AG04449 (cell line): Measurements from ENCODE around the gene CXCL8.
"Not testable (repeated sequence)": the region's sequence is repeated elsewhere in the genome, so short reads cannot be mapped to it uniquely, and the experiment has no call there.

Source experiments
- CTCF ChIA-PET: fragments of 350-600 bp; formaldehyde crosslinking; extraction: SDS; loops from one replicate; lab custom pipeline; 2021; ENCODE audit warnings: antibody characterized with exemption; lab: Yijun Ruan, JAX
- POLR2A ChIA-PET: fragments of 400-600, 350-600 bp; formaldehyde crosslinking; extraction: SDS; loops from one replicate; lab custom pipeline; 2020; ENCODE audit warnings: antibody characterized with exemption, inconsistent platforms; lab: Yijun Ruan, JAX
- DNase-seq: peaks from one replicate; pipeline ENCODE4 v3.0.0-alpha.2; 2010; ENCODE audit warnings: low read depth, low spot score
- H3K4me3 ChIP-seq: 2 replicates; pipeline ENCODE4 v1.5.1; 2011; ENCODE audit warnings: low read depth, mild to moderate bottlenecking, control low read depth, low read length
- TF ChIP-seq, protein P1 (sequence below): IDR thresholded peaks from one replicate; pipeline ENCODE4 v1.5.1; 2011; ENCODE audit warnings: mild to moderate bottlenecking, moderate library complexity, low read length, control low read depth, inconsistent platforms; ENCODE audit not compliant: insufficient read depth; ENCODE audit errors: missing control alignments

Gene CXCL8

DNA sequence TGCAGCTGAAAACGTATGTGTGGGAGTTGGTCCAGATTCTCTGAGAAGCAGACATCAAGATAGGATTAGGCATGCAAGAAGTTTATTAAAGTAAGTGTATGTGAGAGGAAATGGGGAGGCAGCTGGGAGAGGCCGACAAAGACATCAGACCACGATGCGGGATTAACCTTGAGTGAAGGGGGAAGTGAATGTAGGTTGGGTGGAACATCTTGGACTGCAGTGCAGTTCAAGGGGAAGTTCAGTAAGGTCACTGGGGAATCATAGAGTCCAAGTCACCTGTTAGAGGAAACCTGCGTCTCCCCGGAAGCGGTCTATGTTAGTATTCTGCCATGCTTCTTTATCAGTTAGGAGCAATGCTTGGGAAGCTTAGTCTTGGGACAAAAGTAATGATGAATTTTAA, 22.0 kb downstream of the CXCL8 start:
- POLR2A ChIA-PET: no interaction called here

DNA sequence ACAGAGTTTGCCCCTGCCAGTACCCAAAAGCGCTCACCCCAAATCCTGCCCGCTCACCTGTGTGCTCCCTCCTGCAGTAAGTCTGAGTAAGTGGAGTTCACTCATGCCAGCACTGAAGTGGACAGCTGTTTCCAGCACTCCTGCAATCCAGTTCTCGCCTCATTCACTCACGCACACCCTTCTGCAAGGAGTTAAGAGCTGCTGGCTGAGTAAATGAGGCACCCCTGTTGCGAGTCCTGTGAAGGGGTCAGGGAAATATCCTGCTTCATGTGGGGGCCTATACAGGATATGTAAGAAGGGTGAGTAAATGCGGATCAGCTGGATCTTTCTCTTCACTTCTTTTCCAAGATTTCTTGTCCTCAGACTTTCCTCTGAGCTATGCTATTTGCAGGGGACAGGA, 23.5 kb downstream of the CXCL8 start:
- ChIA-PET POLR2A (no interaction called here), CTCF (interaction anchor here (2.8 kb wide), 1 partner anchor 34 kb away, joined by 12 read pairs; no protein-coding TSS in a partner anchor)
- no peak for DNase-seq
- TF ChIP-seq, protein P1, sequence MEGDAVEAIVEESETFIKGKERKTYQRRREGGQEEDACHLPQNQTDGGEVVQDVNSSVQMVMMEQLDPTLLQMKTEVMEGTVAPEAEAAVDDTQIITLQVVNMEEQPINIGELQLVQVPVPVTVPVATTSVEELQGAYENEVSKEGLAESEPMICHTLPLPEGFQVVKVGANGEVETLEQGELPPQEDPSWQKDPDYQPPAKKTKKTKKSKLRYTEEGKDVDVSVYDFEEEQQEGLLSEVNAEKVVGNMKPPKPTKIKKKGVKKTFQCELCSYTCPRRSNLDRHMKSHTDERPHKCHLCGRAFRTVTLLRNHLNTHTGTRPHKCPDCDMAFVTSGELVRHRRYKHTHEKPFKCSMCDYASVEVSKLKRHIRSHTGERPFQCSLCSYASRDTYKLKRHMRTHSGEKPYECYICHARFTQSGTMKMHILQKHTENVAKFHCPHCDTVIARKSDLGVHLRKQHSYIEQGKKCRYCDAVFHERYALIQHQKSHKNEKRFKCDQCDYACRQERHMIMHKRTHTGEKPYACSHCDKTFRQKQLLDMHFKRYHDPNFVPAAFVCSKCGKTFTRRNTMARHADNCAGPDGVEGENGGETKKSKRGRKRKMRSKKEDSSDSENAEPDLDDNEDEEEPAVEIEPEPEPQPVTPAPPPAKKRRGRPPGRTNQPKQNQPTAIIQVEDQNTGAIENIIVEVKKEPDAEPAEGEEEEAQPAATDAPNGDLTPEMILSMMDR: no peak
- H3K4me3 ChIP-seq: no peak overlapping the region

More for the DNA sequence above, 22.0 kb downstream of the CXCL8 start:
- no peak overlapping the region for H3K4me3 ChIP-seq
- DNase-seq: no peak
- TF ChIP-seq, protein P1: no peak
- CTCF ChIA-PET: interaction anchor here (2.8 kb wide), 1 partner anchor 32 kb away, joined by 12 read pairs; no protein-coding TSS in a partner anchor

DNA sequence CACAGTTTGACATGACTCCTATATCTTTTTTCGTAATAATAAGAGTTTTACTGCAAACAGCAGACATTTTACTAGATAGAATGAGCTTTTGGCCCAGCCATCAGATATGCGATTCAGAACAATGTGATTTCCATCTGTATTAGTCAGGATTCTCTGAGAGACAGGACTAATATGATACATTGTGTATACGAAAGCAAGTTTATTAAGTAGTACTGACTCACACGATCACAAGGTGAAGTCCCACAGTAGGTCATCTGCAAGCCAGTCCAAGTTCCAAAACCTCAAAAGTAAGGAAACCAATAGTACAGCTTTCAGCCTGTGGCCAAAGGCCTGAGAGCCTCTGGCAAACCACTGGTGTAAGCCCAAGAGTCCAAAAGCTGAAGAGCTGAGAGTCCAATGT, 24.1 kb downstream of the CXCL8 start:
- CTCF ChIA-PET: interaction anchor here (0.9 to 2.8 kb wide), 2 partner anchors 35 to 38 kb away, joined by 3 to 12 read pairs; no protein-coding TSS in a partner anchor
- DNase-seq: no peak
- POLR2A ChIA-PET: no interaction called here

DNA sequence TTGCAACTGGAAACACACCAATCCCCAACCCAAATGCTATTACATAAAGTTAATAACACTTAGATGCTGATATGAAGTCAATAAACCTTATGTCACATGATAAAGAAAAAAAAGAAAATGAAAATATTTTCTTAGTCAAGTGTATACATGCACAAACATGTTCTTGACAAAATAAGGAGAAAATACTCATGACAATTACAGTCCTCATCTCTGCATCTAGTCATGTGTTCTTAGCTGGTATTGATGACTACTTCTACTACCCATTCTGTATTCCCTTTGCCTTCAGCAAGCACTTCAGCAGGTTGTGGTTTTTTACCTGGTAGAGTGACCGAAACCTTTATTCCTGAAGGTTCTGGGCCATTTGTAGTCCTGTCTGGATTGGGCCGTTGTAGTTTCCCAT, 24.9 kb downstream of the CXCL8 start:
- no peak overlapping the region for H3K4me3 ChIP-seq
- DNase-seq: no peak
- ChIA-PET CTCF (interaction anchor here (0.9 kb wide), 1 partner anchor 39 kb away, joined by 3 read pairs; no protein-coding TSS in a partner anchor), POLR2A (no interaction called here)
- TF ChIP-seq, protein P1: no peak

More for the DNA sequence above, 24.1 kb downstream of the CXCL8 start:
- TF ChIP-seq, protein P1: no peak
- H3K4me3 ChIP-seq: no peak overlapping the region

DNA sequence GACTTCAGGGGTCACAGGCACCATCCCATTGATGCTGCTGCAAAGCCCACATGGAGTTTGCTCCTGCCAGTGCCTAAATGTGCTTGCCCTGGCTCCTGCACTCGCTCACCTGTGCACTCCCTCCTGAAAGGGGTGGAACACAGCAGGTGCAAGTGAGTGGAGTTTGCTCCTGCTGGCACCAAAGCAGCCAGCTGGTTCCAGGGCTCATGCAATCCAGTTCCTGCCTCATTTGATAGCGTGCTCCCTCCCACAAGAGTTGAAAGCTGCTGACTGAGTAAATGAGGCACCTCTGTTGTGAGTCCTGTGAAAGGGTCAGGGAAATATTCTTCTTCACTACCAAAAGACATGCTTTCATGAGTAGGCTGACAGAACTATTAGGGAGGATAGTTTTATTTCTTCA, 30.5 kb downstream of the CXCL8 start:
- ChIA-PET CTCF (interaction anchor here (1.3 kb wide), 1 partner anchor 15 kb away, joined by 5 read pairs; no protein-coding TSS in a partner anchor), POLR2A (no interaction called here)
- TF ChIP-seq, protein P1: no peak
- H3K4me3 ChIP-seq: no peak overlapping the region
- no peak for DNase-seq

DNA sequence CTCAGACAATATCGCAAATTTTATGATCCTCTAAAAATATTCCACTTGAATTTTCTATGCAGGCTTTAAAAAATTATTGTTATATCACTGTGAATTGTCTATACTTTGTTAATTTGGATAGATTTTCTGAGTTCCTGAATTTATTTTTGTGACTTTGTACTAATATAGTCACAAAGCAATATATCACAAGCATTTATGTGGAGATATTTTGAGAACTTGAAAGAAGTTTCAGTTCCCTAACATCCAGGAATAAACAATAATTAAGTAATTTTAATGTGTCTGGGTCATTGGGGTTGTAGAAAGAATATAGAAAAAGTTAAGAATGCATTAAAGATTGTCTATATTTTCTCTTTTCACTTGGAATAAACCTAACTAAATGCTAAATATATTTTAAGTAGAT, 32.0 kb downstream of the CXCL8 start:
- no peak overlapping the region for H3K4me3 ChIP-seq
- TF ChIP-seq, protein P1: no peak
- no peak for DNase-seq
- CTCF ChIA-PET: no interaction called here
- POLR2A ChIA-PET: no interaction called here

DNA sequence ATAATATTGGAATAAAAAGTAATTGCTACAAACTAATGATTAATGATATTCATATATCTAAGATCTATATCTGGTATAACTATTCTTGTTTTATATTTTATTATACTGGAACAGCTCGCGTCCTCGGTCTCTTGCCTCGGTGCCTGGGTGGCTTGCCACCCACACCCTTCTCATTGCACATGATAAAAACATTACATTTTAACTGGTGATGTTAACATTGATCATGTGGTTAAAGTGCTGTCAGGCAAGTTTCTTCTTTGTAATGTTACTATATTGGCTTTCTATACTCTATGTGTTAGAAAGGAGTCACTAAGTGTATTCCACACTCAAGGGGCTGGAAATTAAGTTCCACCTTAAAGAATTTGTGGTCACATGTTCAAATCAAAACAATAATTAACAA, 34.0 kb downstream of the CXCL8 start:
- POLR2A ChIA-PET, H3K4me3 ChIP-seq, CTCF ChIA-PET, DNase-seq: not testable (repeated sequence)
